ENCODE data around the gene CEP57L1.
"Not testable (repeated sequence)": the region's sequence is repeated elsewhere in the genome, so short reads cannot be mapped to it uniquely, and the experiment has no call there.

CEP57L1 gene

GRCh38 chr6:109073344-109074132 is 21.8 kb upstream of the CEP57L1 start:
- peak in 1 of 2 donors; percentile 37 for DNase-seq (ENCODE audit: low read depth in 2 of 2)

- DNase-seq (ENCODE audit: low read depth in 2 of 2), result no peak
These were observed 21.2 kb upstream of the CEP57L1 start for GRCh38 chr6:109074133-109074415.

GRCh38 chr6:109075934-109076333 is 19.4 kb upstream of the CEP57L1 start:
- no peak for DNase-seq (ENCODE audit: low read depth in 2 of 2)

- DNase-seq (ENCODE audit: low read depth in 2 of 2), result no peak
These were observed 18.9 kb upstream of the CEP57L1 start for GRCh38 chr6:109076377-109076776.

GRCh38 chr6:109079981-109080380 is 15.3 kb upstream of the CEP57L1 start:
- no peak for DNase-seq (ENCODE audit: low read depth in 2 of 2)

GRCh38 chr6:109081026-109081425 is 14.3 kb upstream of the CEP57L1 start:
- DNase-seq (ENCODE audit: low read depth in 2 of 2), result no peak

GRCh38 chr6:109081516-109082187 is 13.7 kb upstream of the CEP57L1 start:
- no peak for DNase-seq (ENCODE audit: low read depth in 2 of 2)

GRCh38 chr6:109082188-109082577 is 13.1 kb upstream of the CEP57L1 start:
- DNase-seq (ENCODE audit: low read depth in 2 of 2), result no peak

GRCh38 chr6:109083657-109084056 is 11.7 kb upstream of the CEP57L1 start:
- DNase-seq (ENCODE audit: low read depth in 2 of 2), result no peak

- not testable (repeated sequence) for DNase-seq (ENCODE audit: low read depth in 2 of 2)
These were observed 11.2 kb upstream of the CEP57L1 start for GRCh38 chr6:109084146-109084545.

- DNase-seq (ENCODE audit: low read depth in 2 of 2), result no peak
These were observed 7.5 kb upstream of the CEP57L1 start for GRCh38 chr6:109087661-109088264.

GRCh38 chr6:109088995-109089394 is 6.3 kb upstream of the CEP57L1 start:
- no peak for DNase-seq (ENCODE audit: low read depth in 2 of 2)

GRCh38 chr6:109091314-109092024 is 3.8 kb upstream of the CEP57L1 start:
- no peak for DNase-seq (ENCODE audit: low read depth in 2 of 2)

- DNase-seq (ENCODE audit: low read depth in 2 of 2), result no peak
These were observed 3.2 kb upstream of the CEP57L1 start for GRCh38 chr6:109092074-109092473.

GRCh38 chr6:109093732-109094415 is 1.4 kb upstream of the CEP57L1 start:
- DNase-seq (ENCODE audit: low read depth in 2 of 2), result no peak

- DNase-seq (ENCODE audit: low read depth in 2 of 2), result peak; percentile 76 to 88
These were observed 781 bp upstream of the CEP57L1 start, which contains the start of gene SESN1 for GRCh38 chr6:109094416-109095035. TSS of gene SESN1 (minus strand) at chr6:109094846. CDS start at chr6:109094073, 773 bp downstream.

- DNase-seq (ENCODE audit: low read depth in 2 of 2), result no peak
These were observed 453 bp downstream of the CEP57L1 start for GRCh38 chr6:109095835-109096084.

- no peak for DNase-seq (ENCODE audit: low read depth in 2 of 2)
These were observed 901 bp downstream of the CEP57L1 start for GRCh38 chr6:109096208-109096607.

GRCh38 chr6:109097661-109098060 is 2.4 kb downstream of the CEP57L1 start:
- DNase-seq (ENCODE audit: low read depth in 2 of 2), result no peak

- no peak for DNase-seq (ENCODE audit: low read depth in 2 of 2)
These were observed 7.5 kb downstream of the CEP57L1 start for GRCh38 chr6:109102762-109103161.

GRCh38 chr6:109103942-109104341 is 8.6 kb downstream of the CEP57L1 start:
- DNase-seq (ENCODE audit: low read depth in 2 of 2), result no peak

GRCh38 chr6:109104512-109104911 is 9.2 kb downstream of the CEP57L1 start:
- no peak for DNase-seq (ENCODE audit: low read depth in 2 of 2)

All from activated CD4-positive, alpha-beta T cell treated with anti-CD3 and anti-CD28 coated beads for 24 hours (primary cell).